ENCODE measurements around the gene FOXP2.

DNA sequence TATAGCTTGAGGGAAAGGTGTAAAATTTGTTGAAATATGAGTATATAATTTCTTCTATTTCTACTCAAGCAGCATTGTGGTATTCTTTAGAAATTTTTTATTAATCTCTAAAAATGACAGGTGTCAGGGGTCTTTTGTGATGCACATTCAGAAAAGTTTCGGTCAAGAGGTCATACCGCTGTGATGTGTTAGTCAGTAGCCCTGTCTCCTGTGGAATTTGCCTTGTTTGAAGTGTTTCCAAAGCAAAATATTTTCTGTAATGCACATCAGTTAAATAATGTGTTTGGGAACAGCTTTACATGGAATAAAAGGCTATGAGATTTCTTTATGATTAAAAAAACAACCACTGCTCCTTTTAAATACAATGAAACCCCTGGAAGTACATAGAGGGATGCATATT is 35.8 kb downstream of the FOXP2 start:
- TF ChIP-seq, protein P1, sequence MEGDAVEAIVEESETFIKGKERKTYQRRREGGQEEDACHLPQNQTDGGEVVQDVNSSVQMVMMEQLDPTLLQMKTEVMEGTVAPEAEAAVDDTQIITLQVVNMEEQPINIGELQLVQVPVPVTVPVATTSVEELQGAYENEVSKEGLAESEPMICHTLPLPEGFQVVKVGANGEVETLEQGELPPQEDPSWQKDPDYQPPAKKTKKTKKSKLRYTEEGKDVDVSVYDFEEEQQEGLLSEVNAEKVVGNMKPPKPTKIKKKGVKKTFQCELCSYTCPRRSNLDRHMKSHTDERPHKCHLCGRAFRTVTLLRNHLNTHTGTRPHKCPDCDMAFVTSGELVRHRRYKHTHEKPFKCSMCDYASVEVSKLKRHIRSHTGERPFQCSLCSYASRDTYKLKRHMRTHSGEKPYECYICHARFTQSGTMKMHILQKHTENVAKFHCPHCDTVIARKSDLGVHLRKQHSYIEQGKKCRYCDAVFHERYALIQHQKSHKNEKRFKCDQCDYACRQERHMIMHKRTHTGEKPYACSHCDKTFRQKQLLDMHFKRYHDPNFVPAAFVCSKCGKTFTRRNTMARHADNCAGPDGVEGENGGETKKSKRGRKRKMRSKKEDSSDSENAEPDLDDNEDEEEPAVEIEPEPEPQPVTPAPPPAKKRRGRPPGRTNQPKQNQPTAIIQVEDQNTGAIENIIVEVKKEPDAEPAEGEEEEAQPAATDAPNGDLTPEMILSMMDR (IDR thresholded peaks at IDR 0.05) = no peak
- no peak for TF ChIP-seq POLR2A (IDR thresholded peaks at IDR 0.05)
